GM19372 (cell line): ENCODE data around the gene YTHDF2.
"Not testable (repeated sequence)": the region's sequence is repeated elsewhere in the genome, so short reads cannot be mapped to it uniquely, and the experiment has no call there.

ENCODE experiments used
- ATAC-seq: cut with Tn5 transposase; IDR thresholded peaks from one replicate; pipeline ENCODE4 v1.9.1; 2021; ENCODE audit warnings: mild to moderate bottlenecking, low read depth, moderate library complexity; ENCODE audit not compliant: unreplicated experiment

Gene YTHDF2

GRCh38 chr1:28736450-28737306 lies at the start of gene YTHDF2:
Gene YTHDF2 (plus strand): TSS chr1:28736940. CDS start chr1:28737121, 181 bp downstream.
- peak; percentile 84 for ATAC-seq

GRCh38 chr1:28691627-28692026 lies 45.1 kb upstream of the YTHDF2 start:
- ATAC-seq: not testable (repeated sequence)

GRCh38 chr1:28703629-28704028 lies 33.1 kb upstream of the YTHDF2 start:
- ATAC-seq: no peak

GRCh38 chr1:28716336-28716735 lies 20.4 kb upstream of the YTHDF2 start:
- no peak for ATAC-seq

- ATAC-seq: no peak
Observed at GRCh38 chr1:28718166-28718565, 18.6 kb upstream of the YTHDF2 start.

GRCh38 chr1:28718586-28719331 lies 18.0 kb upstream of the YTHDF2 start:
- no peak for ATAC-seq

GRCh38 chr1:28719332-28719619 lies 17.5 kb upstream of the YTHDF2 start:
- ATAC-seq: no peak

- no peak for ATAC-seq
Observed at GRCh38 chr1:28720376-28720775, 16.4 kb upstream of the YTHDF2 start.

- ATAC-seq: not testable (repeated sequence)
Observed at GRCh38 chr1:28721927-28722326, 14.8 kb upstream of the YTHDF2 start.

GRCh38 chr1:28725365-28725764 lies 11.4 kb upstream of the YTHDF2 start:
- not testable (repeated sequence) for ATAC-seq

GRCh38 chr1:28735961-28736449 lies 735 bp upstream of the YTHDF2 start:
- no peak for ATAC-seq

- ATAC-seq: no peak
Observed at GRCh38 chr1:28737307-28738132, 780 bp downstream of the YTHDF2 start.

- no peak for ATAC-seq
Observed at GRCh38 chr1:28740118-28740517, 3.4 kb downstream of the YTHDF2 start.

GRCh38 chr1:28744184-28744583 lies 7.4 kb downstream of the YTHDF2 start:
- ATAC-seq: no peak

GRCh38 chr1:28745653-28746173 lies 9.0 kb downstream of the YTHDF2 start:
- ATAC-seq: no peak

- no peak for ATAC-seq
Observed at GRCh38 chr1:28750330-28750729, 13.6 kb downstream of the YTHDF2 start.

- not testable (repeated sequence) for ATAC-seq
Observed at GRCh38 chr1:28750771-28751294, 14.1 kb downstream of the YTHDF2 start.

- ATAC-seq: no peak
Observed at GRCh38 chr1:28751315-28752060, 14.7 kb downstream of the YTHDF2 start.

- no peak for ATAC-seq
Observed at GRCh38 chr1:28755701-28756100, 19.0 kb downstream of the YTHDF2 start.

GRCh38 chr1:28756846-28757245 lies 20.1 kb downstream of the YTHDF2 start:
- no peak for ATAC-seq
